Caco-2 (cell line): ENCODE data around the gene OR7G2. TPM values are rescaled to one million over a fixed set of nuclear protein-coding genes. Genes with fewer than 3 reads are reported as not detected.
"Not testable (repeated sequence)": the region's sequence is repeated elsewhere in the genome, so short reads cannot be mapped to it uniquely, and the experiment has no call there.

Experiments
- BruUV-seq: library from RNA; stranded (reverse); fragments of 400-500 nt; replicated peaks from 2 replicates; lab custom pipeline; 2021; lab: Mats Ljungman, UMichigan
- CTCF ChIA-PET: fragments of 300-600 bp; sonication (Branson Sonifier 250); formaldehyde crosslinking; loops from one replicate; lab custom pipeline; 2022; ENCODE audit warnings: antibody characterized with exemption; lab: Charles Lee
- POLR2A ChIA-PET: fragments of 300-600 bp; sonication (Branson Sonifier 250); formaldehyde crosslinking; loops from one replicate; lab custom pipeline; 2022; ENCODE audit warnings: antibody characterized with exemption; lab: Charles Lee
- DNase-seq, 2 experiments: peaks; one replicate each; pipeline versions ENCODE4 v3.0.0 to v3.0.0-alpha.2; 2020 to 2022
- H3K27me3 ChIP-seq: replicated peaks from 2 replicates; pipeline ENCODE4 v1.6.0; 2011; ENCODE audit warnings: low read length; ENCODE audit not compliant: control insufficient read depth, insufficient read depth
- H3K36me3 ChIP-seq: 2 replicates; pipeline ENCODE4 v1.5.1; 2011; ENCODE audit warnings: low read length; ENCODE audit not compliant: control insufficient read depth, insufficient read depth
- H3K4me1 ChIP-seq: fragments of 250-450 bp; sonication (Bioruptor Pico); 2 replicates; pipeline ENCODE4 v1.5.1; 2020; ENCODE audit warnings: mild to moderate bottlenecking
- H3K4me3 ChIP-seq: 2 replicates; pipeline ENCODE4 v1.5.1; 2011; ENCODE audit warnings: low read depth, mild to moderate bottlenecking, control low read depth, low read length
- H3K9me3 ChIP-seq: fragments of 250-450 bp; sonication (Bioruptor Pico); 2 replicates; pipeline ENCODE4 v1.5.1; 2020; ENCODE audit warnings: mild to moderate bottlenecking, moderate library complexity
- H3K27ac Mint-ChIP-seq: one replicate; pipeline ENCODE4 v1.8.0; 2022; ENCODE audit warnings: mixed read lengths; ENCODE audit not compliant: unreplicated experiment
- H3K27me3 Mint-ChIP-seq: one replicate; pipeline ENCODE4 v1.8.0; 2022; ENCODE audit warnings: mixed read lengths; ENCODE audit not compliant: insufficient read depth, unreplicated experiment
- H3K36me3 Mint-ChIP-seq: one replicate; pipeline ENCODE4 v1.8.0; 2022; ENCODE audit warnings: mild to moderate bottlenecking, mixed read lengths; ENCODE audit not compliant: insufficient read depth, unreplicated experiment
- H3K4me1 Mint-ChIP-seq: one replicate; pipeline ENCODE4 v1.8.0; 2022; ENCODE audit warnings: low read depth, mixed read lengths; ENCODE audit not compliant: unreplicated experiment
- H3K4me3 Mint-ChIP-seq: one replicate; pipeline ENCODE4 v1.8.0; 2022; ENCODE audit warnings: mild to moderate bottlenecking, moderate library complexity, mixed read lengths; ENCODE audit not compliant: unreplicated experiment
- H3K9me3 Mint-ChIP-seq: one replicate; pipeline ENCODE4 v1.8.0; 2022; ENCODE audit warnings: mixed read lengths; ENCODE audit not compliant: unreplicated experiment
- CTCF ChIP-seq, 2 experiments: fragments of 200-600 bp in 1 of 2; IDR thresholded peaks; 1 replicate in 1 of 2; 2 replicates in 1 of 2; pipeline versions ENCODE4 v1.5.1 to v1.8.0; 2011 to 2022; ENCODE audit warnings: antibody characterized with exemption in 1 of 2, control low read depth in 1 of 2, inconsistent platforms in 1 of 2, low read depth in 1 of 2, low read length in 1 of 2, mild to moderate bottlenecking in 1 of 2, moderate library complexity in 1 of 2; ENCODE audit not compliant: insufficient read depth in 1 of 2, severe bottlenecking in 1 of 2, unreplicated experiment in 1 of 2
- intact Hi-C: fragments of 100-400 bp; cut with micrococcal nuclease; formaldehyde crosslinking; loops from one replicate; pipeline ENCODE4 v1.10.0; 2022; ENCODE audit not compliant: unreplicated experiment
- total RNA-seq: library from RNA; stranded (reverse); gene quantifications from 2 replicates; pipeline ENCODE4 v1.2.3, GENCODE V29; 2022

OR7G2 gene
- total RNA-seq, 1 experiment from 2014 or later: not detected

GRCh38 chr19:9060564-9061340 is 46.5 kb downstream of the OR7G2 start:
- intact Hi-C loops: no loop called here
- DNase-seq: no peak
- TF ChIP-seq CTCF (IDR thresholded peaks at IDR 0.05; ENCODE audit: insufficient read depth in 1 of 2, low read depth in 1 of 2, low read length in 1 of 2, severe bottlenecking in 1 of 2, unreplicated experiment in 1 of 2): no peak
- POLR2A ChIA-PET: no interaction called here
- no peaks in the 10 kb centered on the region for H3K9me3 ChIP-seq
- no peak overlapping the region for H3K4me3 ChIP-seq
- no peaks in the 10 kb centered on the region for H3K27me3 Mint-ChIP-seq
- no peaks in the 10 kb centered on the region for H3K27me3 ChIP-seq
- CTCF ChIA-PET: no interaction called here
- no peak overlapping the region for H3K27ac Mint-ChIP-seq
- no peaks in the 10 kb centered on the region for H3K36me3 ChIP-seq
- BruUV-seq: no TSS peak
- no peaks in the 10 kb centered on the region for H3K4me1 Mint-ChIP-seq
- H3K9me3 Mint-ChIP-seq: peaks cover 8% of the 10 kb centered on the region
- no peaks in the 10 kb centered on the region for H3K36me3 Mint-ChIP-seq
- no peak overlapping the region for H3K4me3 Mint-ChIP-seq
- H3K4me1 ChIP-seq: no peaks in the 10 kb centered on the region

GRCh38 chr19:9058905-9059667 is 48.2 kb downstream of the OR7G2 start:
- BruUV-seq: no TSS peak
- no peaks in the 10 kb centered on the region for H3K36me3 Mint-ChIP-seq
- no peak for TF ChIP-seq CTCF (IDR thresholded peaks at IDR 0.05; ENCODE audit: insufficient read depth in 1 of 2, low read depth in 1 of 2, low read length in 1 of 2, severe bottlenecking in 1 of 2, unreplicated experiment in 1 of 2)
- intact Hi-C loops: no loop called here
- Histone ChIP-seq H3K36me3 (no peaks in the 10 kb centered on the region), H3K9me3 (no peaks in the 10 kb centered on the region), H3K4me3 (no peak overlapping the region), H3K4me1 (no peaks in the 10 kb centered on the region), H3K27me3 (no peaks in the 10 kb centered on the region)
- H3K9me3 Mint-ChIP-seq: peaks cover 11% of the 10 kb centered on the region
- POLR2A ChIA-PET: no interaction called here
- no peak overlapping the region for H3K4me3 Mint-ChIP-seq
- DNase-seq: no peak
- no peak overlapping the region for H3K27ac Mint-ChIP-seq
- CTCF ChIA-PET: no interaction called here
- H3K4me1 Mint-ChIP-seq: no peaks in the 10 kb centered on the region
- no peaks in the 10 kb centered on the region for H3K27me3 Mint-ChIP-seq

DNA sequence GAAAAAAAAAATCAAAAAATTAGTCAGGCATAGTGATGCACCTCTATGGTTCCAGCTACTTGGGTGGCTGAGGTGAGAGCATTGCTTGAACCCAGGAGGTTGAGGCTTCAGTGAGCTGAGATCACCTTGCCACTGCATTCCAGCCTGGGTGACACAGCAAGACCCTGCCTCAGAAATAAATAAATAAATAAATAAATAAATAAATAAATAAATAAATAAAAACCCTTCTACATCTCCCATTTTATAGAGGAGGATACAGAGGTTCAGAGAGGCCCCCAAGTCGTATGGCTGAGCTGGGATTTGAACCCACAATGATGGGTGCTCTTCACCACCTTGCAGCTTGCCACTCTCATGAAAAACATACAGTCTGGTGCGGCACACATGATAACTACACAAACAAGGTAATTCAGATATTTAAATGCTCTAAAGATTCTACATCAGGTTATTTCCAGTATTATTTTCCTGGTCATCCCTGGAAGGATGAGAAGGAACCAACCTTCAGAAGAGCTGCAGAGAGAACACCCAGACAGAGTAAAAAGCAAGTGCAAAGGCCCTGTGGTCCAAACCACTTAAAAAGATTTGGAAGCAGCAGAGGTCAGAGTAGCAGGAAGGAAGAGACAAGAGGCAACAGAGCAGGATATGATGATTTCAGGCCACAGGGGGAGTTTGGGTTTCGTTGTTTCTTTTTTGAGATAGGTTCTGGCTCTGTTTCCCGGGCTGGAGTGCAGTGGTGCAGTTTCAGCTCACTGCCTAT is 49.6 kb downstream of the OR7G2 start:
- Mint-ChIP-seq H3K36me3 (no peaks in the 10 kb centered on the region), H3K4me3 (no peak overlapping the region), H3K27me3 (no peaks in the 10 kb centered on the region), H3K27ac (no peak overlapping the region), H3K9me3 (peaks cover 25% of the 10 kb centered on the region), H3K4me1 (no peaks in the 10 kb centered on the region)
- no peak for DNase-seq
- intact Hi-C loops: no loop called here
- Histone ChIP-seq H3K27me3 (no peaks in the 10 kb centered on the region), H3K4me1 (no peaks in the 10 kb centered on the region), H3K36me3 (no peaks in the 10 kb centered on the region), H3K4me3 (no peak overlapping the region), H3K9me3 (no peaks in the 10 kb centered on the region)
- no TSS peak for BruUV-seq
- TF ChIP-seq CTCF (IDR thresholded peaks at IDR 0.05; ENCODE audit: insufficient read depth in 1 of 2, low read depth in 1 of 2, low read length in 1 of 2, severe bottlenecking in 1 of 2, unreplicated experiment in 1 of 2): no peak
- POLR2A ChIA-PET: no interaction called here
- CTCF ChIA-PET: no interaction called here

DNA sequence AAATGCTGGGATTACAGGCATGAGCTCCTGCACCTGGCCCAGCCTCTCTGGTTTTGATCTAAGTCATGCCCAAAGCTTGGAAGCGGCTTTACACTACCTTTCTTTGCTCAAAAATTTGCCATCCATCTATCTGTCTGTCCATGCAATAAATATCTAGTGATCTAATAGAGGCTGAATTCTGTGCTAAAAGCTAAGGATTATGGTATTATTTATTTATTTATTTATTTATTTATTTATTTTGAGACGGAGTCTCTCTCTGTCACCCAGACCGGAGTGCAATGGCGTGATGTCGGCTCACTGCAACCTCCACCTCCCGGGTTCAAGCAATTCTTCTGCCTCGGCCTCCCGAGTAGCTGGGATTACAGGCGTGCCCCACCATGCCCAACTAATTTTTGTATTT is 51.1 kb downstream of the OR7G2 start:
- peaks cover 25% of the 10 kb centered on the region for H3K9me3 Mint-ChIP-seq
- H3K4me1 Mint-ChIP-seq, H3K27ac Mint-ChIP-seq, H3K27me3 ChIP-seq, H3K36me3 ChIP-seq, H3K9me3 ChIP-seq, H3K4me3 Mint-ChIP-seq, H3K4me3 ChIP-seq, CTCF ChIA-PET, POLR2A ChIA-PET, DNase-seq, intact Hi-C loops, H3K36me3 Mint-ChIP-seq, H3K27me3 Mint-ChIP-seq, BruUV-seq, H3K4me1 ChIP-seq: not testable (repeated sequence)
